H1 (cell line): Measurements from ENCODE around the gene SEC24C. TPM values are rescaled to one million over a fixed set of nuclear protein-coding genes. Genes with fewer than 3 reads are reported as not detected.

Experiments used
- CHD7 ChIP-seq: fragments of 300-600 bp; sonication (generic); IDR thresholded peaks from 2 replicates; pipeline ENCODE4 v1.7.1; 2012; ENCODE audit warnings: low read length, moderate library complexity, mild to moderate bottlenecking, inconsistent platforms; ENCODE audit not compliant: insufficient replicate concordance
- EZH2 ChIP-seq: fragments of 200-600 bp; sonication (generic); IDR thresholded peaks from 2 replicates; pipeline ENCODE4 v1.7.1; 2012; ENCODE audit warnings: low read depth, mild to moderate bottlenecking, moderate library complexity, low read length, inconsistent platforms; ENCODE audit not compliant: severe bottlenecking
- KDM5A ChIP-seq: fragments of 200-600 bp; IDR thresholded peaks from 2 replicates; pipeline ENCODE4 v1.7.1; 2012; ENCODE audit warnings: mild to moderate bottlenecking, low read length, inconsistent platforms, mixed read lengths
- POLR2A ChIP-seq, 2 experiments: IDR thresholded peaks; 1 replicate in 1 of 2; 2 replicates in 1 of 2; pipeline ENCODE4 v1.6.1; 2011; ENCODE audit warnings: low read depth in 2 of 2, low read length in 2 of 2, mild to moderate bottlenecking in 2 of 2; ENCODE audit errors: control extremely low read depth in 1 of 2
- SIN3A ChIP-seq, 2 experiments: IDR thresholded peaks in 1 of 2; conservative IDR thresholded peaks in 1 of 2; 2 replicates each; pipeline ENCODE4 v1.6.1; 2011 to 2012; ENCODE audit warnings: low read length in 2 of 2, improper control_type of control experiment in 1 of 2, low read depth in 1 of 2, mild to moderate bottlenecking in 1 of 2
- SP4 ChIP-seq: IDR thresholded peaks from 2 replicates; pipeline ENCODE4 v1.6.1; 2012; ENCODE audit warnings: low read length, inconsistent platforms
- polyA plus RNA-seq, 7 experiments: library from polyadenylated mRNA; depleted of rRNA in 3 of 7; stranded (reverse) in 5 of 7; unstranded in 2 of 7; fragments of >200 nt in 5 of 7; fragments of 200-250 nt in 2 of 7; gene quantifications; 1 replicate in 5 of 7; 2 replicates in 1 of 7; 4 replicates in 1 of 7; pipeline versions ENCODE4 v1.2.1 to v1.2.3, GENCODE V29; 2011 to 2013; ENCODE audit warnings: missing spikeins in 2 of 7, mixed read lengths in 2 of 7
- total RNA-seq: library from RNA; stranded (reverse); fragmentation: NEBNext Ultra II Directional; extraction: Animal tissue kit (Norgen Biotek cat#: 25700); gene quantifications from 2 replicates; pipeline ENCODE4 v1.2.1, GENCODE V29; 2021

Gene SEC24C
- total and polyA plus RNA-seq, 2 of the 8 experiments (the other 6 are each of a cell fraction or from before 2014, with no cell fraction given), result 63.2 to 67.4 TPM

- TF ChIP-seq CHD7 (no peak), SIN3A (conservative IDR thresholded peaks at IDR 0.05 in 1 of 2, IDR thresholded peaks at IDR 0.05 in 1 of 2; ENCODE audit: low read depth in 1 of 2, low read length in 2 of 2) (no peak), EZH2 (no peak), SP4 (no peak), POLR2A (IDR thresholded peaks at IDR 0.05; ENCODE audit: control extremely low read depth in 1 of 2, low read depth in 2 of 2, low read length in 2 of 2) (no peak), KDM5A (no peak)
Measured at GRCh38 chr10:73732426-73732825, 11.7 kb upstream of the SEC24C start (continued).
